Activated CD4-positive, alpha-beta T cell treated with anti-CD3 and anti-CD28 coated beads, Interleukin-2, amount 50 U/mL, for 4 hours (primary cell): ENCODE results near the gene TLK2.
"Not testable (repeated sequence)": the region's sequence is repeated elsewhere in the genome, so short reads cannot be mapped to it uniquely, and the experiment has no call there.

Experiments used
- DNase-seq, 2 experiments: peaks; one replicate each; pipeline ENCODE4 v3.0.0-alpha.2; 2020

TLK2 gene

DNA sequence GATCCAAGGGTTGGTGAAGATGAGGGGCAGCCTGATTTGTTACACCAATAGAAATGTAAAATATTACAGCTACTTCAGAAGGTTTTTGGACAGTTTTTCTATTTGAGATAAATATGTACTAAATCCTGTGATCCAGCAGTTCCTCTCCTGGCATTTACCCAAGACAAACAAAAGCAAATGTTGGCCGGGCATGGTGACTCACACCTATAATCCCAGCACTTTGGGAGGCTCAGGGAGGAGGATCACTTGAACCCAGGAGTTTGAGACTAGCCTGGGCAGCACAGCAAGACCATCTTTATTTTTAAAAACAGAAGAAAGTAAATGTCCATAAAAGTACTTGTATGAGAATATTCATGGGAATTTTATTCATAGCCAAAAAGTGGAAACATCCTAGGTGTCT lies 84.0 kb downstream of the TLK2 start:
- no peak for DNase-seq

DNA sequence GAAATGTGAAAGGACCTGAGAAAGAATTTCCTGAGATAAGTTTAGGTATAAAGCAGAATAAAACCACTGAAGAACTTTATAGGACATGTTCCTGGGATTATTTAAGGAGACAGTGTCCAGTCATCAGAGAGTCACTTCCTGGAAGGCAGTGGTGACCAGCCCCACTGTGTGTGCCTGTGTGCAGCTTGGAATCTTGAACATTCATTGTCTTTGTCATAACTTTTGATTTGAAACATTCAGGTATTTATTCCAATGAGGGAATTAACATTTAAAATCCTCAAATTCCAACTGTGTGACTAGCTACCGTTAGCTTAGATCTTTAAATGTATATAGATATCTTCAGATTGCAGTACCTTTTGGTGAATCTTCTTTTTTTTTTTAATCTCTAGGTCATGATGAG lies 87.2 kb downstream of the TLK2 start:
- no peak for DNase-seq

DNA sequence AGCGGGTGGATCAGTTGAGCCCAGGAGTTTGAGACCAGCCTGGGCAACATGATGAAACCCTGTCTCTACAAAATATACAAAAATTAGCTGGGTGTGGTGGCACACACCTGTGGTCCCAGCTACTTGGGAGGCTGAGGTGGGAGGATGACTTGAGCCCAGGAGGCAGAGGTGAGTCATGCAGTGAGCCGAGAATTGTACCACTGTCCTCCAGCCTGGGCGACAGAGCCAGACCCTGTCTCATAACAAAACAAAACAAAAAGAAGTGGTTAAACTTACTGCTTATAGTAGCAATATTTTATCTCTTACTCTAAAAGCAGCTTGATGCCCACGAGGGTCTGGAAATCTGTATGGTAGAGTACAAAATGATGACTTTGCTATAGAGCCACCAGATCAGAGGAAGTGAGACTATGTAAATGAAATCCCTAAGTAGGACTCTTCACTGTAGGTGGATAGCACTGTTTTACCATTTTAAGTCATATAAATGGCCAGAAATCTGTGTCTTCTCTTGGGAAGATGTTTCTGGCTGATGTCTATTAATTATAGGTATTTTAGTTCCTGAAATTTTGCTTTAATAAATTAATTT lies 88.5 kb downstream of the TLK2 start:
- DNase-seq, result no peak

DNA sequence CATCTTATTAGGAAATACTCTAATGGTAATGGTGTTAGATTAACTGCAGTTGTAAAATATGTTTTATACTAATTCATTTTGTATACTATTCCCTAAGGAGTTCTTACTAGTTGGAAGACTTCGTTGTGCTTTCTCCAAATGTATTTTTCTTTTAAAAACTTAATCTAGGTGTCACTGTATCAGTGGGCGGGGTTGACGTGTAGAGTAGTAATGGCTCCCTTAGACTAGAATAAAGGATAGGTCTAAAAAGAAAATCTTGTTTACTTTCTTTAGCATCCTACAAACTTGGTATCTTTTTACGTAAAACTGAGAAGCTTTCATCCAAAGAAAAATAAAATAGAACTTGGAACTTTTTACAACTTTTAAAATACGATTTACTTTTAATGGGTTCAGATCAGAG lies 93.9 kb downstream of the TLK2 start:
- DNase-seq, result no peak

DNA sequence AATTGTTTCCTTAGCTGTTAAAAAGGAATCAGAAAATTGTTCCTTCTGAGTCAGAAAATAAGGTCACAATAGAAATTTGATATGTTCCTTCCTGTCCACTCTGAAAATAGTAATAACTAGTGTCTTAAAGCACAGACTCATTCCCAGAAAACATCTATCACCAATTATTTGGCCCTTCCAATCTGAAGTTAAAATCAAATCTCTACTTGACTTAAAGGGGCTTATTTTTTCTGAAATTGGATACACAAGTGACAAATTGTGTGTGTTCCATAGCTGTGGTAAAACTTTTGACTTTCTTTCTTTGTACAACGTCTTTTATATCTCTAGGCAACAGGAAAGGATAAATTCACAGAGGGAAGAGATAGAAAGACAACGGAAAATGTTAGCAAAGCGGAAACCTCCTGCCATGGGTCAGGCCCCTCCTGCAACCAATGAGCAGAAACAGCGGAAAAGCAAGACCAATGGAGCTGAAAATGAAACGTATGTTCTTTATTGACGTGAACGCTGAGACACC lies 94.3 kb downstream of the TLK2 start:
- DNase-seq, result no peak

DNA sequence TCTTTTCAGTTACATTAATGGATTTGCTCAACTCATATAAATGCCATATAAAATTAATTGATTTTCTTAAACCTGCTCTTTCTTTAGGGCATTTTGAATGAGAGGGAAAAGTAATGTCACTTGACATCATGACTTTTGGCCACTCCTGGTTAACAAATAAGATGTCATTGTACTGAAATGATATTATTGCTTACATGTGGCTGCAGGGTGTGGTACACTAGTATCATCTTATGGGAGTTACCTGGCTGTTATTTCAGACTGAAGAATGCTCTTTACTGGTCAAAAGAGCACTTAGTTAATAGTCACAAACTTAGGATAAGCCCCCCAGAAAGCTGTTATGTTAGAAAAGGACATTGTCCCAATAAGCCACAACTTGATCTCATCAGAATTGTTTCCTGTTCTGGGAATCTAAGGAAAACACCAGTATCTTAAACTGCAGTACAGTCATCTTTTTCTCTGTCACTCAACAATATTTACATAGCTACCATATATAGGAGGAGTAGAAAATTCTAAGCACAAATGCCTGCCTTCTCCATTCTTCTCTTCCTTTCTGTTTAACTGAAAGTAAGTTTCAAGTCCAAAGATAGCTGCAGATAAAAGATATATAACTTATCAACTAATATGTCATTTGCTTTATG lies 95.0 kb downstream of the TLK2 start:
- no peak for DNase-seq

DNA sequence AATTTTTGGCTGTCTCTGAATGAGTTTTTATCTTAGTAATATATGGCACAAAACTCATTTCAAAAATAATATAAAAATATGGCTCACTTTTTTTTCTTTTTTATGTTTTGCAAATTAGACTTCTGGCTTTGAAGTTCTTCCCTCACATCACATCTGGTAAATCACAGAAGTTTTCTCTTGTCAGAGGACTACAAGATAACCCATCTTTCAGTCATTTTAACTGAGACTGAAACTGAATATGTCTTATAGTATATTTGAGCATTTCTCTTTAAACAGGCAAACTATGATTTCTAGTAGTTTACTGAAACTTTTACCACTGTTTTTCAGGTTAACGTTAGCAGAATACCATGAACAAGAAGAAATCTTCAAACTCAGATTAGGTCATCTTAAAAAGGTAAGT lies 97.8 kb downstream of the TLK2 start:
- DNase-seq, result no peak

DNA sequence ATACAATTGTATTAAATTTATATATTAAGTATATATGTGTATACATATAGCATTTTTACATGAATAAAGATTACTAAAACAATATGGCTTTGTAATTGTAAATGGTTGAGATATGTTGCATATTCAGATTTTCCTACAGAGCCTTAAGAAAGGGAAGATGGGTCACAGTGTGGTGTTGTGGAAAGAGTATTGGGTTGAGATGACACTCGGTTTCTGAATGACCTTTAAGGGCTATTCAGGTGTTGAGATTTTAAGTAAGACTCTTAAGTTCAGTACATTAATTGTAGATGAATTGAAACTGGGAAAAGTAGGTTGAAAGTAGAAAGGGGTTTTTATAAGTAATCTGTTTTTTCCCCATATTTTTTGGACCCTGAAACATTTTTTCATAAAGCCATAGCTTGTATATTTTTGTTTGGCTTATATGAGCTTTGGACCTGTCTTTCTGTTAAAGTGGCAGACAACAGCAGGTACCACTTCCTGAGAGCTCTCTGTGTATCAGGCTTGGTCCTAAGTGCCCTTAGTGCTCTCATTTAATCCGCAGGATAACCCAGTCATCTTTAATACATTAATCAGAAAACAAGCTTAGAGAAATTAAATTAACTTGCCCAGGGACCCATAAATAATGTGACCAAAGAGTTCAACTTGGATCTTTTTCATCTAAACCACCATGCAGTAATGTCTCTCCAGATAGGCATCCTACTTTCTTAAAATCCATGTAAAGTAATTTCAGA lies 100.3 kb downstream of the TLK2 start:
- DNase-seq, result no peak

DNA sequence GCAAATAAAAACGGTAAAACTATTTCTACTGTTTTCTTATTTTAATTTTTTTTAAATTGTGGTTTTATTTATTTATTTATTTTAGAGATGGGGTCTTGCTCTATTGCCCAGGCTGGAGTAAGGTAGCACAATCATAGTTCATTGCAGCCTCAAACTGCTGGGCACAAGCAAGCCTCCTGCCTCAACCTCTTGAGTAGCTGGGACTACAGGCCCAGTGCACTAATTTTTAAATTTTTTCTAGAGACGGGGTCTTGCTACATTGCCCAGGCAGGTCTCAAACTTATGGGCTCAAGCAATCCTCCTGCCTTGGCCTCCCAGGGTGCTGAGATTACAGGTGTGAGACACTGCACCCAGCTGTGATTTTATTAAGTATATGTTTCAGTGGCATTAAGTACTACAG lies 102.3 kb downstream of the TLK2 start:
- no peak for DNase-seq

DNA sequence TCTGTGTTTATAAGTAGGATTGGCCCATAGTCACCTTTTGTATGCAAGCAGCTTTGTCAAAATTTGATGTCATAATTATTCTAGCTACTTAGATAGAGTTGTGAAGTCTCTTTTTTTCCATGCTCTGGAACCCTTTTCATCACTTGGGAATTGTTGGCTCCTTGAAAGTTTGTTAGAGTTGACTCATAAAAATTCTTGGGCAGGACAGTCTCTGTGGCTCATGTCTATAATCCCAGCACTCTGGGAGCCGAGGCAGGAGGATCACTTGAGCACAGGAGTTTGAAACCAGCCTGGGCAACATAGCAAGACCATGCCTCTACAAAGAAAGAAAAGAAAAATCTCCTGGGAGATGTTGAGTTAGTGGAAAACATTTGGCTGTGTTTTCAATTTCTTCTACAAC lies 103.1 kb downstream of the TLK2 start:
- DNase-seq, result no peak

DNA sequence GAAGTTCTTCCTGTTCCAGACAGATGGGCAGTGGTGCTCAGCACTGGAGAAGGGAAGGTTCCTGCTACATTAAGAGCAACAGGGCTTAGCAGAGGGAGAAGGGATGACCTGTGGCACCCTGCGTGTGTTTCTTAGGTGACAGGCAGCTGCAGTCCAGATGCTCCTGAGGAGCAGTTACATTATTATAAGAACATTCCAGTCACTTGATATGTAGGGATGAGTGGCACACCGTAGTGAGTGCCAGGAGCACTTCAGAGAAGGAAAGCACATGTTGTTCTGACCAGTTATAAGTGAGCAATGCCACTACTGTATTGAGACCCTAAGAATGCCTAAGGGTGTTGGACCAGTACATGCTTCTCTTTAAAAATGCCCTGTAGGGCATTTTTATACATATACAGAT lies 108.9 kb downstream of the TLK2 start:
- no peak for DNase-seq

DNA sequence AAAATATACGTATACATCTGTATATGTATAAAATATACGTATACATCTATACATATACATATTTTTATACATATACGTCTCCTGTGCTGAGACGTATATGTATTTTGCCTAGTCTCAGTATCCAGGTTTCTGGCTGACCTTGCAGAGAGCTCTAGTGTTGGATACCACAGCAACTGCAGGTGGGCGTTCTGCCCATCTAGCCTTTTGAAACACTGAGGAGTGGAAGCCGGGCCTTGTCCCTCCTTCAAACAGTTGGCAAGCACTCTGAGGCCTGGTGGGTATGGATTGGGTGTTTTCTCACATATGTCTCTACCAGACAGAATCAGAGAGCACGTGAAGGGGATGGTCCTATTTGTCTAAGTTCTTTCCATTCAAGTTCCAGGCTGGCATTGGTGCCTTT lies 109.5 kb downstream of the TLK2 start:
- DNase-seq, result no peak

DNA sequence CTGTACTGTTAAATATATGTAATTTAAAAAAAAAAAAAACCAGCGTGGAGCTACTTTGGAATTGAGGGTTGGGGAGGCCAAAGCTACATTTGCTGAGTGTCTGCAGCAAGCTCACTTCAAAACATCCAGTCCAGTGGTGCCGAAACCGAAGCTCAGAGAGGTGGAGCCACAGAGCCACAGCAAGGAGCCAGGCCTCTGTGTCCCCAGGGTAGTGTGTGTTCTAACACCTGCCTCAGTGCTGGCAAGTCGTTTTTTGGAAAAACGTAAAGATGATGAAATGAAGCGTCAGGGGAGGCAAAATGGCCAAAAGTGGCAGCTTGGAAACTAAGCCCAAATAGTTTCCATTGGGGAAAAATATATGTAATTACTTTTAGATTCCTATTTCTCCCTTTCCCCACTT lies 112.7 kb downstream of the TLK2 start:
- DNase-seq, result no peak

DNA sequence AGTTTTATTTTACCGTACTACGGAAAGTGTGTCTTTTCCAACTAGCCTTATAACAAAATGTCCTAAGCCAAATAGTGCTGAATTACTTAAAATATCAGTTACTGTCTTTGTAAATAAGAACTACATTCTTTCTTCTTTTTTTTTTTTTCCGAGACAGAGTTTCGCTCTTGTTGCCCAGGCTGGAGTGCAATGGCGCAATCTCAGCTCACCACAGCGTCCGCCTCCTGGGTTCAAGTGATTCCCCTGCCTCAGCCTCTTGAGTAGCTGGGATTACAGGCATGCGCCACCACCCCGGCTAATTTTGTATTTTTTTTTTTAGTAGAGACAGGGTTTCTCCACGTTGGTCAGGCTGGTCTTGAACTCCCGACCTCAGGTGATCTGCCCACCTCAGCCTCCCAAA lies 113.2 kb downstream of the TLK2 start:
- DNase-seq, result not testable (repeated sequence)

DNA sequence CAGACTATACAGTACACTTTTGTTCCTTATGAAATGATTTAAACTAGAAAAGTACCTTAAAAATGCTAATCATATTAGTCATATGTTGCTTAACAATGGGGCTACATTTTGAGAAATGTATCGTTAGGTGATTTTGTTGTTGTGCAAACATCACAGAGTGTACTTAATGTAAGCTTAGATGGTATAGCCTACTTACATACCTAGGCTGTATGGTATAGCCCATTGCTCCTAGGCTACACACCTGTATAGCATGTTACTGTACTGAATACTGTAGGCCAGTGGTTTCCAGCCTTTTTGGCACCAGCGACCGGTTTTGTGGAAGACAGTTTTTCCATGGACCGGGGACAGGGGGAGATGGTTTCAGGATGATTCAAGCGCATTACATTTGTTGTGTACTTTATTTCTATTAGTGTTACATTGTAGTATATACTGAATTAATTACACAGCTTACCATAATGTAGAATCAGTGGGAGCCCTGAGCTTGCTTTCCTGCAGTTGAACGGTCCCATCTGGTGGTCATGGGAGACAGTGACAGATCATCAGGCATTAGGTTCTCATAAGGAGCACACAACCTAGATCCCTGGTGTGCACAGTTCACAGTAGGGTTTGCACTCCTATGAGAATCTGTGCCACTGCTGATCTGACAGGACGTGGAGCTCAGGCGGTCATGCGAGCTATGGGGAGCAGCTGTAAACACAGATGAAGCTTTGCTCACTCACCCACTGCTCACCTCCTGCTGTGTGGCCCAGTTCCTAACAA lies 113.9 kb downstream of the TLK2 start:
- DNase-seq, result no peak

DNA sequence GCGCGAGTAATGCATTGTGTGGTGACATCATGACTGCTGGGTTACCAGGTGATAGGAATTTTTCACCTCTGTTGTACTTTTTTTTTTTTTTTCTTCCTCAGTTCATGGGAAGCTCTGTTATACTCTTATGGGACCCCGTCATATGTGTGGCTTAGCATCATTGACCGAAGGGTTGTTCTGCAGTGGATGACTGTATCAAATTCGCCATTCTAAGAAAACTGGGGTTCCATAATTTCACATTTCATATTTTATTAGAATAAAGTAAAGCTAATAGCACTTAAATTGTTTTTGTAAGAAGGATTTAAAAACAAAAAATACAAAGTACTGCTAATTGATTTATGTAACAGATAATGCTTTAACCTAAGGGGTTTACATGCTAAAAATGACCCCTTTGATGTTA lies 116.9 kb downstream of the TLK2 start:
- no peak for DNase-seq

DNA sequence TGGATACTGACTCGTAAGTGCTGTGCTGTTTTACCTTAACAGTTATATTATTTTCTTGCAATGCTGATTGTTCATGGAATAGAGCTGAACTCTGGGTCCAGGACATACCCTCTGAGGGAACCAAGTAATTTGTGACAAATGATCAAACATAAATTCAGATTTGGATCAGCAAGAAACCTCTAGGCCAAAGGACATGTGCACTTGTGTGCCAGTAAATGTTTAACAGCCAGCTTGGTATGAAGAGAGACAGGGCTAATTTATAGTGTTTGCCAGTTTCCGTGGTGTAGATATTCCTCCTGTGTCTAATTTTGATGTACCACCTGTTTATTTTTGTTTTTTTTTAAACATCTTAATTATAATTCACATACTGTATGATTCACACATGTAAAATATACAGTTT lies 118.0 kb downstream of the TLK2 start:
- DNase-seq, result no peak

DNA sequence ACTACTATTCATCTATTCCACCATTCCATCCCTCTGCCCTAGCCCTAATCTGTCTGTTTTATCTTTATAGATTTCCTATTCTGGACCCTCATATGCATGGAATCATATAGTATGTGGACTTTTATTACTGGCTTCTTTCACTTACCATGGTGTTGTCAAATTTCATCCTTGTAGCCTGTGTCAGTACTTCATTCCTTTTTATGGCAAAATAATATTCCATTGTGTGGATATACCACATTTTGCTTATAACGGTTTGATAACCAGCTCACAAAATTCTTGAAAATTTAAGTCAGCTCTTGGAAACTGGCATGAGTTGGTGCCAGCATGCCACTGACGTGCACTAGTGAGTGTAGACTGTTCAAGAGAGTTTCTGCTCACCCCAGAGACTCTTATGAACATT lies 118.5 kb downstream of the TLK2 start:
- DNase-seq, result no peak

DNA sequence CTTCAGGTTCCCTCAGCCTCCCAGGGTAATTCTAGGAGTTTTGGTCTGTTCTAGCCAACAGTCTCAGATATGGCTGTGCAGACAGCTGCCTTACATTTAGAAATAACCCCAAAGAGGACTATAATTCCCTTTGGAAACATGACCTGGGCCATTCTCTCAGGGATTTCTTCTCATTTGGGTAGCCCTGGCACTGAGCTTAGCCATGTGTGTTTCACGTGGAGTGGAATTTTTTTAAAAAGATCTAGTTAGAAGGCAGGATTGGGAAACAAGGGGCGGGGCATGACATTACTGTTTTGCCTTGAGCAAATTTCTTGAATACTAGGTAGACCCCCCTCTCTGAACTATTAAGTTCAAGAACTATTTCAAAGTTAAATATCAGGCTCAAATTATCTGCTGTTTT lies 119.3 kb downstream of the TLK2 start:
- no peak for DNase-seq

DNA sequence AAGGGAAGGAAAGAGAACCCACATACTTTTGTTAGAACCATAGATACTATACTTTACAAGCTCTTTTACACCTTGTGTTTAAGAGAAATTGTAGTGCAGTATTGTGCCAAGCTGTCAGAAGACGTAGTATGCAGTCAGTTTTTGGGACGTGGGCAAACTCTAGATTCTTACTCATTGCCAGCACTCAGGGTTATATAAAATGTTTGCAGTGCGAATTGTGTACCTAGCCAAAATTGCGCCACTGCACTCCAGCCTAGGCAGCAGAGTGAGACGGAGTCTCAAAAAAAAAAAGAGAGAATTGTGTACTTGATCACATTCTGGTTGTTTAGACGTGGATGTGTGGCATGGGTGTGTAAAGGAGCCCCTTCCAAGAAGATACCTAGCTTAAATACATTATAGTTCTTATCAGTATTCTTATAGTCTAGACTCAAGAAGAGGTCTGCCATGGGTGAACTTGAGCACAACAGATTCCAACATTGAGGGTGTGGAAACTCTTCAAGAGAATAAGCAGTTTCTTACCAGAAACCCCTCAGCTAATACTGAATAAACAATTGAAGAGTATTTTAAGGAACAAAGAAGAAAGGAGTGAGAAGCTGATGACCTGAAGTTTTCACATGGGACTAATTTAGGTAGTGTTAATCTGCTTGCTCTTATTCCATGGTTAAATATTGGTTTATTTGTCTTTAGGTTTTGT lies 121.5 kb downstream of the TLK2 start:
- no peak for DNase-seq

DNA sequence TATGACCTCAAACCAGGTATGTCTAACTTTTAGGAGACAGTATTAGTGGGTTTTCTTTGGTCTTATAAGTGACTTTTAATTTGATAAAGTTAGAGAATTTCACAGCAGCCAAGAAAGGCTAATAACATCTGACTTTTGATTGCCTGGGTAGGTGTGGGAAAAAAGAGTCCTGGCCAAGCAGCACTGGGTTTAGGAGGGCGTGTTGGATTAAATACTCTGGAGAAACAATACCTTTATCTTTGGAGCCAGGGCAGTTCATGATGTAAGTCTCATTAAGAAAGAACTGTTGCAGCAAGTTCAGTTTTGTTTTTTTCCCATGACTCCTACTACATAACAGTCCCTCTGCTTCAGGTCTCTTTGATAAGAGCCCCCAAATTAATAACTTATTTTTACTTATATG lies 122.2 kb downstream of the TLK2 start:
- no peak for DNase-seq

DNA sequence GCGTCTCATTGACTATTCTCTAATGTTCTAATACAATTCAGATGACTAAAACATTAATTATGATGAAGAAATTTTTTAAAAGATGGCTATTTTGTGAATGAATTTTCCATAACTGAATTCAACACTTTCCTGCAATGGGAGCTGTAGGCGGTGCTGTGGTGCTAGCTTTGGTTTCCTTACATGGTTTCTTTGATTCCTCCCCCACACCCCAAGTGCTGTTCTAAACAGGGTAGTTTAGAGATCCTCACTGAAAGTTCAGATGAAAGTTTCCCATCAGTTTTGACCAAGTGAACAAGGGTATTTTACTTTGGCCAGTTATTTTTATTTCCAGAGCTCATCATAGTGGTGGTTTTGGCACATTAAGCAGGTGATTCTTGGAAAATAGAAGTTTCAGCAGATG lies 122.8 kb downstream of the TLK2 start:
- DNase-seq, result no peak

DNA sequence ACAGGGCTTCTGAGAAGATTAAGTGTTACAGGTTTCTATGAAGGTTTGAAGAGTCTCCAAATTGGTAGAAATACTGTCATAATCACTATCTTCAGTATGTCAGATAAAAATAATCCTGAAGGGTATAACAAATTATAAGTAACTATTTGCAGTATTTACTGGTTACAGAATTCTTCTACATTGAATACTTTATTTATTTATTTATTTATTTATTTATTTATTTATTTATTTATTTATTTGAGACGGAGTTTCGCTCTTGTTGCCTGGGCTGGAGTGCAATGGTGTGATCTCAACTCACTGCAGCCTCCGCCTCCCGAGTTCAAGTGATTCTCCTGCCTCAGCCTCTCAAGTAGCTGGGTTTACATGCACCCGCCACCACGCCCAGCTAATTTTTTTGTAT lies 125.2 kb downstream of the TLK2 start:
- DNase-seq, result not testable (repeated sequence)
